ENCODE data around the gene WLS.

DNA sequence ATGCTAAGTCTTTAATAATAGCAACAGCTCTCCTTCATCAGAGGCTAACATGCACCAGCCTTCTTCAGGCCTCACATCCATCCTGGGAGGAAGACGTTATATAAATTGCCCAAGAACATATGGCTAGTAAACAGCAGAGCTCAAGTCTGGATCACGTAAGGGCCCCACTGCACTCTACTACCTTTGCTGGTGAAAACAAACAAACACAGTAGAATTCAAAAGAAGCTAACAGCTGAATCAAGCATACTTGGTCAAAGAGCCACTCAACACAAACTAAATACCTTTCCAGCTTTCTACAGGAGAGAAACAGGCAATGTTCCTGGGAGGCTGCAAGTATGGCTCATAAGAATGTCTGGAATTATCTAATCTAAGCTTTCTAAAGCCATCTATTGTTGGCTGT lies 66.0 kb downstream of the WLS start:
- TF ChIP-seq, protein P1, sequence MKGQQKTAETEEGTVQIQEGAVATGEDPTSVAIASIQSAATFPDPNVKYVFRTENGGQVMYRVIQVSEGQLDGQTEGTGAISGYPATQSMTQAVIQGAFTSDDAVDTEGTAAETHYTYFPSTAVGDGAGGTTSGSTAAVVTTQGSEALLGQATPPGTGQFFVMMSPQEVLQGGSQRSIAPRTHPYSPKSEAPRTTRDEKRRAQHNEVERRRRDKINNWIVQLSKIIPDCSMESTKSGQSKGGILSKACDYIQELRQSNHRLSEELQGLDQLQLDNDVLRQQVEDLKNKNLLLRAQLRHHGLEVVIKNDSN (IDR thresholded peaks at IDR 0.05; ENCODE audit: borderline replicate concordance, extremely low read length, insufficient read depth, low read depth, low read length) = no peak
- TF ChIP-seq, protein P2, sequence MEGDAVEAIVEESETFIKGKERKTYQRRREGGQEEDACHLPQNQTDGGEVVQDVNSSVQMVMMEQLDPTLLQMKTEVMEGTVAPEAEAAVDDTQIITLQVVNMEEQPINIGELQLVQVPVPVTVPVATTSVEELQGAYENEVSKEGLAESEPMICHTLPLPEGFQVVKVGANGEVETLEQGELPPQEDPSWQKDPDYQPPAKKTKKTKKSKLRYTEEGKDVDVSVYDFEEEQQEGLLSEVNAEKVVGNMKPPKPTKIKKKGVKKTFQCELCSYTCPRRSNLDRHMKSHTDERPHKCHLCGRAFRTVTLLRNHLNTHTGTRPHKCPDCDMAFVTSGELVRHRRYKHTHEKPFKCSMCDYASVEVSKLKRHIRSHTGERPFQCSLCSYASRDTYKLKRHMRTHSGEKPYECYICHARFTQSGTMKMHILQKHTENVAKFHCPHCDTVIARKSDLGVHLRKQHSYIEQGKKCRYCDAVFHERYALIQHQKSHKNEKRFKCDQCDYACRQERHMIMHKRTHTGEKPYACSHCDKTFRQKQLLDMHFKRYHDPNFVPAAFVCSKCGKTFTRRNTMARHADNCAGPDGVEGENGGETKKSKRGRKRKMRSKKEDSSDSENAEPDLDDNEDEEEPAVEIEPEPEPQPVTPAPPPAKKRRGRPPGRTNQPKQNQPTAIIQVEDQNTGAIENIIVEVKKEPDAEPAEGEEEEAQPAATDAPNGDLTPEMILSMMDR (IDR thresholded peaks at IDR 0.05 in 2 of 3, conservative IDR thresholded peaks at IDR 0.05 in 1 of 3; ENCODE audit: control insufficient read depth in 2 of 3, extremely low read depth in 1 of 3, insufficient read depth in 1 of 3, low read depth in 3 of 3, low read length in 3 of 3) = no peak
- TF ChIP-seq, protein P3, sequence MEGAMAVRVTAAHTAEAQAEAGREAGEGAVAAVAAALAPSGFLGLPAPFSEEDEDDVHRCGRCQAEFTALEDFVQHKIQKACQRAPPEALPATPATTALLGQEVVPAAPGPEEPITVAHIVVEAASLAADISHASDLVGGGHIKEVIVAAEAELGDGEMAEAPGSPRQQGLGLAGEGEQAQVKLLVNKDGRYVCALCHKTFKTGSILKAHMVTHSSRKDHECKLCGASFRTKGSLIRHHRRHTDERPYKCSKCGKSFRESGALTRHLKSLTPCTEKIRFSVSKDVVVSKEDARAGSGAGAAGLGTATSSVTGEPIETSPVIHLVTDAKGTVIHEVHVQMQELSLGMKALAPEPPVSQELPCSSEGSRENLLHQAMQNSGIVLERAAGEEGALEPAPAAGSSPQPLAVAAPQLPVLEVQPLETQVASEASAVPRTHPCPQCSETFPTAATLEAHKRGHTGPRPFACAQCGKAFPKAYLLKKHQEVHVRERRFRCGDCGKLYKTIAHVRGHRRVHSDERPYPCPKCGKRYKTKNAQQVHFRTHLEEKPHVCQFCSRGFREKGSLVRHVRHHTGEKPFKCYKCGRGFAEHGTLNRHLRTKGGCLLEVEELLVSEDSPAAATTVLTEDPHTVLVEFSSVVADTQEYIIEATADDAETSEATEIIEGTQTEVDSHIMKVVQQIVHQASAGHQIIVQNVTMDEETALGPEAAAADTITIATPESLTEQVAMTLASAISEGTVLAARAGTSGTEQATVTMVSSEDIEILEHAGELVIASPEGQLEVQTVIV (IDR thresholded peaks at IDR 0.05; ENCODE audit: borderline replicate concordance, partially characterized antibody) = no peak
- TF ChIP-seq SMC3 (IDR thresholded peaks at IDR 0.05; ENCODE audit: borderline replicate concordance, low read length) (no peak), CBX3 (IDR thresholded peaks at IDR 0.05; ENCODE audit: borderline replicate concordance, low read depth) (no peak), JUND (IDR thresholded peaks at IDR 0.05; ENCODE audit: low read depth, low read length) (no peak), SREBF2 (IDR thresholded peaks at IDR 0.05; ENCODE audit: low read length) (no peak), POLR2AphosphoS2 (IDR thresholded peaks at IDR 0.05; ENCODE audit: low read depth, low read length) (no peak), NRF1 (conservative IDR thresholded peaks at IDR 0.05; ENCODE audit: low read depth, low read length) (no peak), SMAD1 (IDR thresholded peaks at IDR 0.05; ENCODE audit: low read depth, partially characterized antibody) (no peak), ASH2L (IDR thresholded peaks at IDR 0.05; ENCODE audit: borderline replicate concordance, low read depth) (no peak)
- TF ChIP-seq, protein P4, sequence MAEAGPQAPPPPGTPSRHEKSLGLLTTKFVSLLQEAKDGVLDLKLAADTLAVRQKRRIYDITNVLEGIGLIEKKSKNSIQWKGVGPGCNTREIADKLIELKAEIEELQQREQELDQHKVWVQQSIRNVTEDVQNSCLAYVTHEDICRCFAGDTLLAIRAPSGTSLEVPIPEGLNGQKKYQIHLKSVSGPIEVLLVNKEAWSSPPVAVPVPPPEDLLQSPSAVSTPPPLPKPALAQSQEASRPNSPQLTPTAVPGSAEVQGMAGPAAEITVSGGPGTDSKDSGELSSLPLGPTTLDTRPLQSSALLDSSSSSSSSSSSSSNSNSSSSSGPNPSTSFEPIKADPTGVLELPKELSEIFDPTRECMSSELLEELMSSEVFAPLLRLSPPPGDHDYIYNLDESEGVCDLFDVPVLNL (IDR thresholded peaks at IDR 0.05; ENCODE audit: low read depth, low read length) = no peak

All from GM12878 (cell line).